Activated CD8-positive, alpha-beta memory T cell treated with anti-CD3 and anti-CD28 coated beads for 1 hour (primary cell): ENCODE measurements around the gene TRRAP.
"Not testable (repeated sequence)": the region's sequence is repeated elsewhere in the genome, so short reads cannot be mapped to it uniquely, and the experiment has no call there.

Source experiments
- DNase-seq, 2 donors: peaks; one replicate each; pipeline ENCODE4 v3.0.0-alpha.2; 2020; ENCODE audit warnings: low read depth in 1 of 2; ENCODE audit errors: extremely low read depth in 1 of 2

TRRAP gene

GRCh38 chr7:98878365-98879197 is at the start of gene TRRAP:
Gene TRRAP, plus strand, starts transcription at chr7:98878532. Its CDS starts 2,619 bp downstream, at chr7:98881151.
- peak in 1 of 2 donors; percentile 64 for DNase-seq

- DNase-seq = no peak
Measured at GRCh38 chr7:98830972-98831548, 47.3 kb upstream of the TRRAP start.

GRCh38 chr7:98831641-98832221 is 46.6 kb upstream of the TRRAP start:
- DNase-seq = peak in 1 of 2 donors; percentile 32

GRCh38 chr7:98833022-98833421 is 45.3 kb upstream of the TRRAP start:
- no peak for DNase-seq

- DNase-seq = no peak
Measured at GRCh38 chr7:98834949-98835348, 43.4 kb upstream of the TRRAP start.

- no peak for DNase-seq
Measured at GRCh38 chr7:98836811-98837629, 41.3 kb upstream of the TRRAP start.

- DNase-seq = no peak
Measured at GRCh38 chr7:98837630-98837972, 40.7 kb upstream of the TRRAP start.

- no peak for DNase-seq
Measured at GRCh38 chr7:98840096-98840495, 38.2 kb upstream of the TRRAP start.

- no peak for DNase-seq
Measured at GRCh38 chr7:98840722-98841121, 37.6 kb upstream of the TRRAP start.

- DNase-seq = peak; percentile 37 to 65
Measured at GRCh38 chr7:98841179-98841997, 36.9 kb upstream of the TRRAP start.

- DNase-seq = not testable (repeated sequence)
Measured at GRCh38 chr7:98842552-98842951, 35.8 kb upstream of the TRRAP start.

GRCh38 chr7:98848918-98849317 is 29.4 kb upstream of the TRRAP start:
- no peak for DNase-seq

- DNase-seq = no peak
Measured at GRCh38 chr7:98852826-98853225, 25.5 kb upstream of the TRRAP start.

GRCh38 chr7:98855610-98856422 is 22.5 kb upstream of the TRRAP start:
- no peak for DNase-seq

- no peak for DNase-seq
Measured at GRCh38 chr7:98860071-98860470, 18.3 kb upstream of the TRRAP start.

- DNase-seq = no peak
Measured at GRCh38 chr7:98862203-98862602, 16.1 kb upstream of the TRRAP start.

- no peak for DNase-seq
Measured at GRCh38 chr7:98862716-98863420, 15.5 kb upstream of the TRRAP start.

- DNase-seq = no peak
Measured at GRCh38 chr7:98863601-98864000, 14.7 kb upstream of the TRRAP start.
